GM21529 (cell line): ENCODE measurements around the gene GHDC.
"Not testable (repeated sequence)": the region's sequence is repeated elsewhere in the genome, so short reads cannot be mapped to it uniquely, and the experiment has no call there.

ENCODE experiments used
- ATAC-seq: cut with Tn5 transposase; IDR thresholded peaks from one replicate; pipeline ENCODE4 v1.9.1; 2021; ENCODE audit not compliant: unreplicated experiment

The GHDC gene

GRCh38 chr17:42203354-42203753, 9.1 kb upstream of the GHDC start:
- no peak for ATAC-seq

- no peak for ATAC-seq
Measured at GRCh38 chr17:42202696-42203095, 8.4 kb upstream of the GHDC start.

GRCh38 chr17:42202159-42202558, 7.9 kb upstream of the GHDC start:
- no peak for ATAC-seq

GRCh38 chr17:42201458-42201772, 7.1 kb upstream of the GHDC start:
- no peak for ATAC-seq

- ATAC-seq = no peak
Measured at GRCh38 chr17:42200706-42201457, 6.6 kb upstream of the GHDC start.

GRCh38 chr17:42199416-42200011, 5.2 kb upstream of the GHDC start:
- no peak for ATAC-seq

GRCh38 chr17:42198897-42199296, 4.6 kb upstream of the GHDC start:
- no peak for ATAC-seq

GRCh38 chr17:42197564-42198156, 3.4 kb upstream of the GHDC start:
- no peak for ATAC-seq

- ATAC-seq = no peak
Measured at GRCh38 chr17:42193216-42193968, 902 bp downstream of the GHDC start.

GRCh38 chr17:42192189-42193126, 1.8 kb downstream of the GHDC start:
- ATAC-seq = no peak

GRCh38 chr17:42191275-42191608, 3.1 kb downstream of the GHDC start:
- ATAC-seq = no peak

GRCh38 chr17:42190491-42191274, 3.6 kb downstream of the GHDC start:
- ATAC-seq = no peak

GRCh38 chr17:42189651-42189965, 4.7 kb downstream of the GHDC start:
- no peak for ATAC-seq

- no peak for ATAC-seq
Measured at GRCh38 chr17:42188749-42189650, 5.3 kb downstream of the GHDC start.

- no peak for ATAC-seq
Measured at GRCh38 chr17:42187833-42188232, 6.5 kb downstream of the GHDC start.

- not testable (repeated sequence) for ATAC-seq
Measured at GRCh38 chr17:42186191-42186590, 8.1 kb downstream of the GHDC start.

- ATAC-seq = no peak
Measured at GRCh38 chr17:42185621-42185930, 8.7 kb downstream of the GHDC start.

GRCh38 chr17:42184713-42185620, 9.3 kb downstream of the GHDC start, which contains the start of gene HCRT:
Gene HCRT (minus strand): TSS chr17:42185452. CDS start chr17:42185365, 87 bp downstream.
- no peak for ATAC-seq
